Measurements from ENCODE around the gene ARHGAP23. TPM values are rescaled to one million over a fixed set of nuclear protein-coding genes. Genes with fewer than 3 reads are reported as not detected.
A peak's percentile ranks its signal among the peaks of the same experiment; 100 is the strongest.

Gene ARHGAP23
- total RNA-seq, 1 donor, result 66.1 TPM

DNA sequence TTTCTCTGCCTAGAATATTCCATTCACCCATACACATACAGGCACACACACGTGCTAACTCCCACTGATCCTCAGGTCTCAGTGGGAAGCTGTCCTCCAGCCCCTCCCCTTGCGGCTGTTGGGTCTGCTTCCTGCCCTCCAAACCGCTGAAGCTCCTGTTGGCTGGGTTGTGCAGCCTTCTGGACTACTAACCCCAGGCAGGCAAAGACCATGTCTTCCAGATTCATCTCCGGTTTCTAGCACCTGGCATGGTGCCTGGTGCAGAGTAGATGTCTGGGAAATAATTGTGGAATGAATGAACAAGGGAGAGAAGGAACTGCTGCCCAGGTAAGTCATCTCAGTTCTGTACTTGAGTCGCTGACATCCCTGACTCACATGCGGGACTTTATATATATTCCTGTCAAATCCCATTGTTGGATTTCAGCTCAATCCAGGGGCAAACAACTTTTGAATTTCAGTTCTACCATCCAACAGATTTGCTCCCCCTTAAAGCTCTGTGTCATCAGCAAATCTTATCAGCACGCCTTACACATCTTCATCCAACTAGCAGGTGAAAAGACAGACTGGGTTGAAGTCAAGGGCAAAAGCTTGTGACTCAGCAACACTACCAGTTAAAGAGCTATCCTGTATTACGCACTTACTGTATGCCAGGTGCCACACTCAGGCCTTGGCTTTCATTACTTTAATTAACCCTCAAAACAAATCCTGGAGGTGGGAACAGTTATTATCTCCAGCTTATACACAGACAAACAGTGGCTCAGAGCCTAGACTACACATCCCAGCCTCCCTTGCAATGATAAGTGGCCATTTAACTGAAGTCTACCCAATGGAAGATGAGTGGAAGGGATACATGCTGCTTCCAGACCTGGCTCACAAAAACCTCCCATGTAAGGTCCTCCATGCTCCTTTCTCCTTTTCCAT is 126.4 kb downstream of the ARHGAP23 start:
- no peak for DNase-seq (ENCODE audit: low read depth)
- H3K4me3 ChIP-seq (ENCODE audit: low read depth, low read length), result no peak overlapping the region
- TF ChIP-seq, protein P1, sequence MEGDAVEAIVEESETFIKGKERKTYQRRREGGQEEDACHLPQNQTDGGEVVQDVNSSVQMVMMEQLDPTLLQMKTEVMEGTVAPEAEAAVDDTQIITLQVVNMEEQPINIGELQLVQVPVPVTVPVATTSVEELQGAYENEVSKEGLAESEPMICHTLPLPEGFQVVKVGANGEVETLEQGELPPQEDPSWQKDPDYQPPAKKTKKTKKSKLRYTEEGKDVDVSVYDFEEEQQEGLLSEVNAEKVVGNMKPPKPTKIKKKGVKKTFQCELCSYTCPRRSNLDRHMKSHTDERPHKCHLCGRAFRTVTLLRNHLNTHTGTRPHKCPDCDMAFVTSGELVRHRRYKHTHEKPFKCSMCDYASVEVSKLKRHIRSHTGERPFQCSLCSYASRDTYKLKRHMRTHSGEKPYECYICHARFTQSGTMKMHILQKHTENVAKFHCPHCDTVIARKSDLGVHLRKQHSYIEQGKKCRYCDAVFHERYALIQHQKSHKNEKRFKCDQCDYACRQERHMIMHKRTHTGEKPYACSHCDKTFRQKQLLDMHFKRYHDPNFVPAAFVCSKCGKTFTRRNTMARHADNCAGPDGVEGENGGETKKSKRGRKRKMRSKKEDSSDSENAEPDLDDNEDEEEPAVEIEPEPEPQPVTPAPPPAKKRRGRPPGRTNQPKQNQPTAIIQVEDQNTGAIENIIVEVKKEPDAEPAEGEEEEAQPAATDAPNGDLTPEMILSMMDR (IDR thresholded peaks at IDR 0.05; ENCODE audit: insufficient read depth, low read depth, low read length), result no peak

- H3K4me3 ChIP-seq (ENCODE audit: low read depth, low read length), result no peak overlapping the region
- TF ChIP-seq, protein P1 (IDR thresholded peaks at IDR 0.05; ENCODE audit: insufficient read depth, low read depth, low read length), result no peak
- no peak for DNase-seq (ENCODE audit: low read depth)
Observed at GRCh38 chr17:38556239-38556638, 128.0 kb downstream of the ARHGAP23 start.

GRCh38 chr17:38557396-38557795 is 129.1 kb downstream of the ARHGAP23 start:
- TF ChIP-seq, protein P1 (IDR thresholded peaks at IDR 0.05; ENCODE audit: insufficient read depth, low read depth, low read length), result no peak
- H3K4me3 ChIP-seq (ENCODE audit: low read depth, low read length), result no peak overlapping the region
- DNase-seq (ENCODE audit: low read depth), result no peak

GRCh38 chr17:38557836-38558727 is 129.8 kb downstream of the ARHGAP23 start:
- DNase-seq (ENCODE audit: low read depth), result peak; percentile 93
- H3K4me3 ChIP-seq (ENCODE audit: low read depth, low read length), result peak overlapping the region; percentile 56
- TF ChIP-seq, protein P1 (IDR thresholded peaks at IDR 0.05; ENCODE audit: insufficient read depth, low read depth, low read length), result peak; percentile 90

- TF ChIP-seq, protein P1 (IDR thresholded peaks at IDR 0.05; ENCODE audit: insufficient read depth, low read depth, low read length), result no peak
- peak overlapping the region; percentile 56 for H3K4me3 ChIP-seq (ENCODE audit: low read depth, low read length)
- DNase-seq (ENCODE audit: low read depth), result no peak
Observed at GRCh38 chr17:38558728-38559050, 130.4 kb downstream of the ARHGAP23 start.

- H3K4me3 ChIP-seq (ENCODE audit: low read depth, low read length), result peak overlapping the region; percentile 56
- peak; percentile 67 for DNase-seq (ENCODE audit: low read depth)
- TF ChIP-seq, protein P1 (IDR thresholded peaks at IDR 0.05; ENCODE audit: insufficient read depth, low read depth, low read length), result no peak
Observed at GRCh38 chr17:38559051-38559879, 131.0 kb downstream of the ARHGAP23 start.
